H9 (cell line): ENCODE results near the gene SCAF11. TPM values are rescaled to one million over a fixed set of nuclear protein-coding genes. Genes with fewer than 3 reads are reported as not detected.

Experiments
- DNase-seq: peaks from one replicate; pipeline ENCODE4 v3.0.0-alpha.2; 2017
- H2AFZ ChIP-seq: one replicate; pipeline ENCODE4 v1.6.1; 2013; ENCODE audit warnings: mild to moderate bottlenecking, low read length, control low read depth, moderate library complexity
- H2AK5ac ChIP-seq: 2 replicates; pipeline ENCODE4 v1.6.1; 2013; ENCODE audit warnings: low read length, control low read depth, mixed read lengths; ENCODE audit not compliant: insufficient read length
- H2BK120ac ChIP-seq: one replicate; pipeline ENCODE4 v1.6.1; 2013; ENCODE audit warnings: low read depth, mild to moderate bottlenecking, low read length, control low read depth, inconsistent platforms; ENCODE audit not compliant: poor library complexity, severe bottlenecking
- H2BK12ac ChIP-seq: 2 replicates; pipeline ENCODE4 v1.6.1; 2013; ENCODE audit warnings: low read length, control low read depth, mixed read lengths, low read depth; ENCODE audit not compliant: insufficient read length
- H2BK15ac ChIP-seq: 2 replicates; pipeline ENCODE4 v1.6.1; 2013; ENCODE audit warnings: low read depth, low read length, control low read depth
- H2BK20ac ChIP-seq: one replicate; pipeline ENCODE4 v1.6.1; 2013; ENCODE audit warnings: low read depth, mild to moderate bottlenecking, low read length, control low read depth, inconsistent platforms; ENCODE audit not compliant: poor library complexity, severe bottlenecking
- H2BK5ac ChIP-seq: 2 replicates; pipeline ENCODE4 v1.6.1; 2013; ENCODE audit warnings: low read length, control low read depth, mixed read lengths; ENCODE audit not compliant: insufficient read length
- H3K14ac ChIP-seq: 2 replicates; pipeline ENCODE4 v1.6.1; 2013; ENCODE audit warnings: low read length, control low read depth; ENCODE audit not compliant: insufficient read depth
- H3K18ac ChIP-seq: 2 replicates; pipeline ENCODE4 v1.6.1; 2013; ENCODE audit warnings: low read depth, mild to moderate bottlenecking, mixed read lengths, low read length, control low read depth; ENCODE audit not compliant: insufficient read length
- H3K23ac ChIP-seq: 2 replicates; pipeline ENCODE4 v1.6.1; 2013; ENCODE audit warnings: low read length, control low read depth, mixed read lengths, low read depth; ENCODE audit not compliant: insufficient read length
- H3K23me2 ChIP-seq: 2 replicates; pipeline ENCODE4 v1.6.1; 2013; ENCODE audit warnings: low read depth, mild to moderate bottlenecking, mixed read lengths, low read length, control low read depth; ENCODE audit not compliant: insufficient read length, poor library complexity, severe bottlenecking
- H3K27ac ChIP-seq: 2 replicates; pipeline ENCODE4 v1.5.1; 2013; ENCODE audit warnings: low read length, control low read depth, mixed read lengths, low read depth; ENCODE audit not compliant: insufficient read length
- H3K27me3 ChIP-seq: 2 replicates; pipeline ENCODE4 v1.6.1; 2013; ENCODE audit warnings: low read length, control low read depth, inconsistent platforms; ENCODE audit not compliant: insufficient read depth
- H3K4ac ChIP-seq: 2 replicates; pipeline ENCODE4 v1.6.1; 2013; ENCODE audit warnings: low read depth, mild to moderate bottlenecking, control low read depth, inconsistent platforms, low read length, moderate library complexity
- H3K4me1 ChIP-seq: 2 replicates; pipeline ENCODE4 v1.6.1; 2013; ENCODE audit warnings: low read length, control low read depth, inconsistent platforms; ENCODE audit not compliant: insufficient read depth
- H3K4me2 ChIP-seq: 2 replicates; pipeline ENCODE4 v1.6.1; 2013; ENCODE audit warnings: low read length, control low read depth, mixed read lengths; ENCODE audit not compliant: insufficient read length, insufficient read depth
- H3K56ac ChIP-seq: 2 replicates; pipeline ENCODE4 v1.6.1; 2013; ENCODE audit warnings: low read depth, mild to moderate bottlenecking, mixed read lengths, low read length, control low read depth; ENCODE audit not compliant: insufficient read length
- H3K79me1 ChIP-seq: 2 replicates; pipeline ENCODE4 v1.6.1; 2013; ENCODE audit warnings: low read depth, mild to moderate bottlenecking, moderate library complexity, low read length, control low read depth, inconsistent platforms; ENCODE audit not compliant: insufficient read depth, poor library complexity, severe bottlenecking
- H3K79me2 ChIP-seq: 2 replicates; pipeline ENCODE4 v1.6.1; 2013; ENCODE audit warnings: low read length, control low read depth, inconsistent platforms; ENCODE audit not compliant: insufficient read depth
- H3K9ac ChIP-seq: 2 replicates; pipeline ENCODE4 v1.6.1; 2013; ENCODE audit warnings: low read length, control low read depth, mixed read lengths; ENCODE audit not compliant: insufficient read length; ENCODE audit errors: extremely low read depth
- H3K9me3 ChIP-seq: one replicate; pipeline ENCODE4 v1.6.1; 2013; ENCODE audit warnings: low read depth, low read length, inconsistent platforms; ENCODE audit not compliant: control insufficient read depth
- H3T11ph ChIP-seq: one replicate; pipeline ENCODE4 v1.6.1; 2013; ENCODE audit warnings: mild to moderate bottlenecking, low read length, control low read depth, inconsistent platforms
- H4K20me1 ChIP-seq: one replicate; pipeline ENCODE4 v1.6.1; 2013; ENCODE audit not compliant: control insufficient read depth, insufficient read length, insufficient read depth
- H4K5ac ChIP-seq: 2 replicates; pipeline ENCODE4 v1.6.1; 2013; ENCODE audit warnings: low read depth, mild to moderate bottlenecking, mixed read lengths, low read length, control low read depth; ENCODE audit not compliant: insufficient read length
- H4K8ac ChIP-seq: replicated peaks from 2 replicates; pipeline ENCODE4 v1.6.1; 2013; ENCODE audit warnings: low read length, control low read depth, mixed read lengths, low read depth; ENCODE audit not compliant: insufficient read length
- H4K91ac ChIP-seq: 2 replicates; pipeline ENCODE4 v1.6.1; 2013; ENCODE audit warnings: low read depth, mild to moderate bottlenecking, moderate library complexity, mixed read lengths, low read length, control low read depth; ENCODE audit not compliant: insufficient read length
- H3K27ac Mint-ChIP-seq, 3 experiments: 2 replicates in 2 of 3; 3 replicates in 1 of 3; pipeline ENCODE4 v1.8.0; 2020 to 2021; ENCODE audit warnings: mixed read lengths in 3 of 3, mild to moderate bottlenecking in 1 of 3, moderate library complexity in 1 of 3
- H3K27me3 Mint-ChIP-seq: 2 replicates; pipeline ENCODE4 v1.8.0; 2021; ENCODE audit warnings: low read depth, mild to moderate bottlenecking, moderate library complexity, mixed read lengths
- H3K36me3 Mint-ChIP-seq, 3 experiments: 2 replicates in 2 of 3; 3 replicates in 1 of 3; pipeline ENCODE4 v1.8.0; 2020 to 2021; ENCODE audit warnings: low read depth in 3 of 3, mixed read lengths in 3 of 3; ENCODE audit not compliant: insufficient read depth in 1 of 3
- H3K4me1 Mint-ChIP-seq, 2 experiments: 2 replicates each; pipeline ENCODE4 v1.8.0; 2020; ENCODE audit warnings: mixed read lengths in 2 of 2
- H3K4me3 Mint-ChIP-seq, 2 experiments: 2 replicates in 1 of 2; 3 replicates in 1 of 2; pipeline ENCODE4 v1.8.0; 2020 to 2021; ENCODE audit warnings: mild to moderate bottlenecking in 2 of 2, mixed read lengths in 2 of 2, moderate library complexity in 1 of 2
- H3K9me3 Mint-ChIP-seq, 2 experiments: 2 replicates in 1 of 2; 3 replicates in 1 of 2; pipeline ENCODE4 v1.8.0; 2020; ENCODE audit warnings: mild to moderate bottlenecking in 2 of 2, mixed read lengths in 2 of 2, moderate library complexity in 1 of 2
- CTCF ChIP-seq: fragments of 200-600 bp; sonication (generic); conservative IDR thresholded peaks from 3 replicates; pipeline ENCODE4 v1.8.0; 2021; ENCODE audit warnings: antibody characterized with exemption, mild to moderate bottlenecking
- WGBS: extraction: QIAGEN DNeasy Blood & Tissue Kit; methylation state at CpG from one replicate; pipeline ENCODE4 v1.1.7; 2013; ENCODE audit warnings: missing lambda C conversion rate, low lambda C conversion rate, mixed read lengths; ENCODE audit not compliant: insufficient read length; ENCODE audit errors: extremely low coverage; 5-methylcytosine and 5-hydroxymethylcytosine counted together
- total RNA-seq: library from RNA; stranded (reverse); gene quantifications from 2 replicates; pipeline ENCODE4 v1.2.1, GENCODE V29; 2021

Gene SCAF11
- total RNA-seq, 1 experiment from 2014 or later = 90.8 TPM

GRCh38 chr12:45878630-45879255, 111.6 kb downstream of the SCAF11 start:
- H3K18ac ChIP-seq = no peak overlapping the region
- H3K23ac ChIP-seq = no peak overlapping the region
- no peak for DNase-seq
- H2BK20ac ChIP-seq = no peak overlapping the region
- no peak overlapping the region for H4K91ac ChIP-seq
- no peaks in the 10 kb centered on the region for H3K79me2 ChIP-seq
- H4K5ac ChIP-seq = no peak overlapping the region
- H3K27me3 ChIP-seq = no peaks in the 10 kb centered on the region
- H3K14ac ChIP-seq = no peak overlapping the region
- H2BK12ac ChIP-seq = no peak overlapping the region
- H3K23me2 ChIP-seq = no peaks in the 10 kb centered on the region
- no peak overlapping the region for H3K4me2 ChIP-seq
- H3K27me3 Mint-ChIP-seq = no peaks in the 10 kb centered on the region
- H2BK5ac ChIP-seq = no peak overlapping the region
- no peak overlapping the region for H3K56ac ChIP-seq
- no peak overlapping the region for H3K9ac ChIP-seq
- H2BK120ac ChIP-seq = no peak overlapping the region
- no CpG with 5 or more reads among the region's 8 CpGs for whole genome bisulfite sequencing
- no peak overlapping the region for H3K4ac ChIP-seq
- H3T11ph ChIP-seq = no peak overlapping the region
- H3K9me3 Mint-ChIP-seq = peaks cover 3 to 4% of the 10 kb centered on the region in 2 experiments; a peak in 2 of 5 replicates
- H2AFZ ChIP-seq = no peak overlapping the region
- H3K27ac ChIP-seq = no peak overlapping the region
- H3K4me1 Mint-ChIP-seq = peaks cover 11 to 16% of the 10 kb centered on the region in 2 experiments
- no peak overlapping the region for H2AK5ac ChIP-seq
- peak overlapping the region; percentile 25 to 78 (median 76); a peak in 3 of 7 replicates for H3K27ac Mint-ChIP-seq
- no peak overlapping the region for H3K4me3 Mint-ChIP-seq
- no peak for TF ChIP-seq CTCF
- no peak overlapping the region for H2BK15ac ChIP-seq
- no peaks in the 10 kb centered on the region for H3K9me3 ChIP-seq
- no peaks in the 10 kb centered on the region for H4K20me1 ChIP-seq
- no peaks in the 10 kb centered on the region for H3K79me1 ChIP-seq
- peaks cover 36 to 60% (median 60%) of the 10 kb centered on the region in 3 experiments for H3K36me3 Mint-ChIP-seq
- no peaks in the 10 kb centered on the region; the same call in 1 of the 2 replicates for H3K4me1 ChIP-seq
- H4K8ac ChIP-seq = no peak overlapping the region
